Mammary epithelial cell (primary cell): ENCODE data around the gene PTER.

Experiments used
- EZH2 ChIP-seq: IDR thresholded peaks from 2 replicates; pipeline ENCODE4 v1.6.1; 2012; ENCODE audit warnings: low read length, inconsistent platforms, borderline replicate concordance
- TF ChIP-seq, protein P1 (sequence below), 2 donors: IDR thresholded peaks in 1 of 2; conservative IDR thresholded peaks in 1 of 2; 2 replicates each; pipeline ENCODE4 v1.5.1; 2011 to 2012; ENCODE audit warnings: inconsistent platforms in 2 of 2, low read length in 2 of 2, mild to moderate bottlenecking in 2 of 2, control low read depth in 1 of 2, low read depth in 1 of 2; ENCODE audit not compliant: insufficient read depth in 1 of 2; ENCODE audit errors: extremely low read depth in 1 of 2

DNA sequence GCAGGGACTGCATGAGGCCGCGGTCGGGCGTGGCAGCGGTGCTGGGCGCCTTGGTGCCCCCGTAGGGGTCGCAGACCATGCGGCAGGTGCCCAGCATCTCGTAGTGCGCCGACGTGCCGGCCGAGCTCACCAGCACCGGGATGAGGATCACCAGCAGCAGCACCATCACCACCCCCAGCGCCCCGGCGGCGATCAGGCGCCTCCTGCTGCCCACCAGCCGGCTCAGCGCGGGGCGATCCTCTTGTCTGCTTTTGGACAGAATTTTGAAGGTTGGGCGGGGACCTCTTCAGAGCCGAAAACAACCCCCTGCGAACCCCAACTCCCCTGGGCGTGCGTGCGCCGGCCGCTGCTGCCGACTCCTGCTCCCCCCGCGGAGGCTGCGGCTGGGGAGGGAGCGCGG, 84.1 kb downstream of the PTER start:
- TF ChIP-seq, protein P1, sequence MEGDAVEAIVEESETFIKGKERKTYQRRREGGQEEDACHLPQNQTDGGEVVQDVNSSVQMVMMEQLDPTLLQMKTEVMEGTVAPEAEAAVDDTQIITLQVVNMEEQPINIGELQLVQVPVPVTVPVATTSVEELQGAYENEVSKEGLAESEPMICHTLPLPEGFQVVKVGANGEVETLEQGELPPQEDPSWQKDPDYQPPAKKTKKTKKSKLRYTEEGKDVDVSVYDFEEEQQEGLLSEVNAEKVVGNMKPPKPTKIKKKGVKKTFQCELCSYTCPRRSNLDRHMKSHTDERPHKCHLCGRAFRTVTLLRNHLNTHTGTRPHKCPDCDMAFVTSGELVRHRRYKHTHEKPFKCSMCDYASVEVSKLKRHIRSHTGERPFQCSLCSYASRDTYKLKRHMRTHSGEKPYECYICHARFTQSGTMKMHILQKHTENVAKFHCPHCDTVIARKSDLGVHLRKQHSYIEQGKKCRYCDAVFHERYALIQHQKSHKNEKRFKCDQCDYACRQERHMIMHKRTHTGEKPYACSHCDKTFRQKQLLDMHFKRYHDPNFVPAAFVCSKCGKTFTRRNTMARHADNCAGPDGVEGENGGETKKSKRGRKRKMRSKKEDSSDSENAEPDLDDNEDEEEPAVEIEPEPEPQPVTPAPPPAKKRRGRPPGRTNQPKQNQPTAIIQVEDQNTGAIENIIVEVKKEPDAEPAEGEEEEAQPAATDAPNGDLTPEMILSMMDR (conservative IDR thresholded peaks at IDR 0.05 in 1 of 2, IDR thresholded peaks at IDR 0.05 in 1 of 2; ENCODE audit: extremely low read depth in 1 of 2, insufficient read depth in 1 of 2, low read depth in 1 of 2, low read length in 2 of 2), result peak in 1 of 2 donors; percentile 39
- peak; percentile 14 for TF ChIP-seq EZH2
